ENCODE data around the gene CSF1.
A peak's percentile ranks its signal among the peaks of the same experiment; 100 is the strongest.

Gene CSF1

GRCh38 chr1:109907190-109907774, 3.4 kb upstream of the CSF1 start:
- no peak for TF ChIP-seq CTCF (IDR thresholded peaks at IDR 0.05)
- no peak overlapping the region for H3K27ac Mint-ChIP-seq
- DNase-seq = no peak
- H3K36me3 Mint-ChIP-seq (ENCODE audit: low read depth) = no peaks in the 10 kb centered on the region
- peaks cover 44% of the 10 kb centered on the region for H3K27me3 Mint-ChIP-seq (ENCODE audit: low read depth, poor library complexity)
- H3K4me3 Mint-ChIP-seq = no peak overlapping the region
- H3K4me1 Mint-ChIP-seq = peaks cover 56% of the 10 kb centered on the region
- no peaks in the 10 kb centered on the region for H3K9me3 Mint-ChIP-seq

GRCh38 chr1:109908836-109909235, 1.8 kb upstream of the CSF1 start:
- no peak for DNase-seq
- no peak overlapping the region for H3K4me3 Mint-ChIP-seq
- peaks cover 62% of the 10 kb centered on the region for H3K4me1 Mint-ChIP-seq

GRCh38 chr1:109909561-109909960, 1.1 kb upstream of the CSF1 start:
- Mint-ChIP-seq H3K36me3 (ENCODE audit: low read depth) (no peaks in the 10 kb centered on the region), H3K9me3 (no peaks in the 10 kb centered on the region), H3K4me3 (peak overlapping the region; percentile 87), H3K4me1 (peaks cover 64% of the 10 kb centered on the region), H3K27ac (no peak overlapping the region), H3K27me3 (ENCODE audit: low read depth, poor library complexity) (peaks cover 48% of the 10 kb centered on the region)
- TF ChIP-seq CTCF (IDR thresholded peaks at IDR 0.05) = no peak
- no peak for DNase-seq

More at GRCh38 chr1:109908836-109909235, 1.8 kb upstream of the CSF1 start:
- TF ChIP-seq CTCF (IDR thresholded peaks at IDR 0.05) = no peak
- Mint-ChIP-seq H3K27me3 (ENCODE audit: low read depth, poor library complexity) (peaks cover 48% of the 10 kb centered on the region), H3K9me3 (no peaks in the 10 kb centered on the region), H3K27ac (no peak overlapping the region), H3K36me3 (ENCODE audit: low read depth) (no peaks in the 10 kb centered on the region)

- no peak for TF ChIP-seq CTCF (IDR thresholded peaks at IDR 0.05)
- H3K9me3 Mint-ChIP-seq = no peaks in the 10 kb centered on the region
- no peaks in the 10 kb centered on the region for H3K36me3 Mint-ChIP-seq (ENCODE audit: low read depth)
- no peak overlapping the region for H3K27ac Mint-ChIP-seq
- DNase-seq = peak; percentile 64
- H3K4me1 Mint-ChIP-seq = peaks cover 57% of the 10 kb centered on the region
- peaks cover 51% of the 10 kb centered on the region for H3K27me3 Mint-ChIP-seq (ENCODE audit: low read depth, poor library complexity)
- peak overlapping the region; percentile 87 for H3K4me3 Mint-ChIP-seq
Measured at GRCh38 chr1:109910963-109911798, 532 bp downstream of the CSF1 start.

GRCh38 chr1:109912214-109912861, 1.7 kb downstream of the CSF1 start:
- TF ChIP-seq CTCF (IDR thresholded peaks at IDR 0.05) = no peak
- Mint-ChIP-seq H3K36me3 (ENCODE audit: low read depth) (peaks cover under 1% of the 10 kb centered on the region), H3K9me3 (no peaks in the 10 kb centered on the region), H3K4me3 (peak overlapping the region; percentile 77), H3K4me1 (peaks cover 47% of the 10 kb centered on the region), H3K27ac (no peak overlapping the region), H3K27me3 (ENCODE audit: low read depth, poor library complexity) (peaks cover 48% of the 10 kb centered on the region)
- DNase-seq = no peak

All from nephron progenitor cell (in vitro differentiated cells).